ENCODE results near the gene ZNF497.

Gene ZNF497

DNA sequence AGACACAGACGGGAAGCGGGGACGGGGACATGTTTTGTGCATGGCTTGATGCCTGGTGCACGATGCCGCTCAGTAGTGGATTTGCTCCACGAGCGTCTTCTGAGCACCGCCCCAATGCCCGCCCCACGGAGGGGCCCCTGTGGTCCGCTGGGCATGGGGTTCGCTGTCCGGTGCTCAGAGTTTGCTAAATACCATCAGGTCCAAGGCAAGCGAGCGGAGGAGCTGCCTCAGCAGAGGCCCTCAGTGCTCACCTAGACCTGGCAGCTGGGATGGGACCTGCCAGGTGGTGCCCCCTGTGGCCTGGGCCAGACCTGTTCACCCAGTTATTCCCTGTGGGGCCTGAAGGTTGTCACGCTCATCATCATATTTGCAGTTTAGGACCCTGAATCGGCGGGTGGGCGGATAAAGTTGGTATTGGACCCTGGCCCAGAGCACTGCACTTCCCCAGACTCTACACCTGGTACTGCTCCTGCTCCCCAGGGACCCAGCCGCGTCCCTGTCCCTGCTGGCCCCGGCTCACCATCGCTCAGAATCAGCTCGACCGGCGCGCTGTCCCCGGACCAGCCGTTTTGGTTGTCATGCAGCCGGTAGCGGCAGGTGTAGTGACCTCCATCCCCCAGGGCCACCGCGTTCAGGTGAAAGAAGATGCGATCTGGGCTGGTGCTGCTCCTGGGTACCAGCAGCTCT, 11.5 kb downstream of the ZNF497 start:
- no peak for TF ChIP-seq CTCF (IDR thresholded peaks at IDR 0.05)

- no peak for TF ChIP-seq CTCF (IDR thresholded peaks at IDR 0.05)
Observed at GRCh38 chr19:58350001-58350861, 12.3 kb downstream of the ZNF497 start.

DNA sequence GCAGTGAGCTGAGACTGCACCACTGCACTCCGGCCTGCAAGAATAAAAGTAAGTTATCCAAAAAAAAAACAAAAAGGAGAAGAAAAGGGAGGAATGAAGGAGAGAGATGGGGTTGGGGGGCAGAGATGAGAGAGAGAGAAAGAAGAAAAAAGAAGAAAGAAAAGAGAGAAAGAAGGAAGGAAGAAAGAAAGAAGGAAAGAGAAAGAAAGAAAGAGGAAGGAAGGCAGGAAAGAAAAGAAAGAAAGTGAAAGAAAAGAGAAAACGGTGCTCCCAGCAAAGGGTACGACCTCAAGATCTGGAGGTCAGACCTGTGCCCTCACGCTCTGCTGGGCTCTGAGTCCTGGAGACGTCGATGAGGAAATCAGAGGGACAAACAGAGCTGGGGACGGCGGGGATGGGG, 13.0 kb downstream of the ZNF497 start:
- no peak for TF ChIP-seq CTCF (IDR thresholded peaks at IDR 0.05)

DNA sequence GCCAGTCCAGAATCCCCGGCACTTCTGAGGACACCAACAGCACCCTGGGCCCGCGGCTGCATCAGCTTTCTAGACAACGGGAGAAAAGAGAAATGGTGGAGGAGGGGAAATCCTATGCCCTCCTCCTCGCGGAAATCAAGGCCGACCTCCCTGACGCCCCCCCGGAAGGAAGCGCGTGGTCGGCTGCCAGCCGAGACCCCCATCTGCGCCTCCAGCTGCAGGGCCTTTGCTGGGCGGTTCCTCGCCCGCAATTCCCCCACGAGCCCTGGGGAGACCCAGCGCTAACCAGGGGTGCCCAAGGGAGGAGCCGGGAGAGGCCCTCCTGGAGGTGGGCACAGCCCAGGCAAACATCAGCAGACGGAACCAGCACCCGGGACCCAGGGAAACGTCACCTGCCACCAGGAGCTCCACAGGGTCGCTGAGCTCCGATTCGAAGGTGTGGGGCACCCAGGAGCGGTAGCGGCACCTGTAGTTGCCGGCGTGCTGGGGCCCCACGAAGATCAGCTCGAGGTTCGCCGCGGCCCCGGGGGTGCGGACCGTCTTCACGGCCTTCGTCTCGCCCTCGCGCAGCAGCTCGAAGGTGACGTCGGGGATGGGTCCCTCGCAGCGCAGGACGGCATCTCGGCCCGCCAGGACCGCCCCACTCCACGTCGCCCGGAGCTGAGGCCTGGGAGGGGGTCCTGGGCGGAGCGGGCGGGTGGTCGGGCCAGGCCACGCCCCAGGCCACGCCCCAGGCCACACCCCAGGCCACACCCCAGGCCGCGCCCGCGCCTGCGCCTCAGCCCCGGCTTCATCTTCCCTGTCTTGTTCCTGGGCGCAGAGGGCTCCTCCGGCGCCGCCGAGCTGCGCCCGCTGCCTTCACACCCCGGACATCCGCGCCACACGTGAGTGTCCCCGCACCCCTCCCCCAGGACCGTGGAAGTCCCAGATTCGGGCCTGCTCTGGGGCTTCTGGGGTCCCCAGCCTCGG, 15.3 kb downstream of the ZNF497 start:
- no peak for TF ChIP-seq CTCF (IDR thresholded peaks at IDR 0.05)

- TF ChIP-seq CTCF (IDR thresholded peaks at IDR 0.05): no peak
Observed at GRCh38 chr19:58345558-58345957, 17.0 kb downstream of the ZNF497 start.

GRCh38 chr19:58338825-58339558, 23.6 kb downstream of the ZNF497 start:
- TF ChIP-seq CTCF (IDR thresholded peaks at IDR 0.05): no peak

Measured in LNCAP (cell line).